Left hindlimb (tissue), 1 donor: ENCODE measurements around the gene ADAMTS15.
A peak's percentile ranks its signal among the peaks of the same experiment; 100 is the strongest.

Experiments
- DNase-seq: peaks from one replicate; pipeline ENCODE4 v3.0.0-alpha.2; 2018

ADAMTS15 gene

DNA sequence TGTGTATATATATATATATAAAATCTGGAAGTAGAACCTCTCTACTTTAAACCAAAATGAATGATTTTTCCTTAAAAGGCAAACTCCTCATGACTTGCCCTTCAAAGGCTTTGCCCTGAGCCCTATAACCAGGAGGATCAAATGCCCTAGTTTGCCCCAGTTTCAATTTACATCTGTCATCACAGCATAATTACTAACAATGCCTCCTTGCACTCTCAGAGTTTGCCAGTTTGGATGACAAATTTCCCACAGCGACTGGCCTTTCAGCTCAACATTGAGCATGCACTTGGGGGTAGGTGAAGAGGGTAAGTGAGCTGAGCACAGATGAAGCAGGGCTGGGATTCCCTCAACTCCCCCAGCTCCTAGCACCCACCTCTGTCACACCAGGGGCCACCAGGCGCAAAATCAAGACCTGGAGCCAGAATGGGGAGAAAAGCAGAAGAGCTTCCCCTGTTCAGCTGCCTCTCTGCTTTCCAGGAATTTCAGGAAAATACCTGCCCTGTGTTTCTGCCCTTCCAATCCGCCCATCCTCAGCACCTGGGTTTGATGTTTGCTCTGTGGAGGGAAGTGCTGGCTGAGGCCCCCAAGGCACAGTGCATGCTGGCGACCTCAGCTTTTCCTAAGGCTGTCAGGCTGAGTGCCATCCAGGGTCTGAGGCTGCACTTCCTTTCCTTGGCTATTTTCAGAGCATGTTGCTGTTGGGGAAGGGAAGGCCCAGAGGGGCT, 67.5 kb downstream of the ADAMTS15 start:
- no peak for DNase-seq

DNA sequence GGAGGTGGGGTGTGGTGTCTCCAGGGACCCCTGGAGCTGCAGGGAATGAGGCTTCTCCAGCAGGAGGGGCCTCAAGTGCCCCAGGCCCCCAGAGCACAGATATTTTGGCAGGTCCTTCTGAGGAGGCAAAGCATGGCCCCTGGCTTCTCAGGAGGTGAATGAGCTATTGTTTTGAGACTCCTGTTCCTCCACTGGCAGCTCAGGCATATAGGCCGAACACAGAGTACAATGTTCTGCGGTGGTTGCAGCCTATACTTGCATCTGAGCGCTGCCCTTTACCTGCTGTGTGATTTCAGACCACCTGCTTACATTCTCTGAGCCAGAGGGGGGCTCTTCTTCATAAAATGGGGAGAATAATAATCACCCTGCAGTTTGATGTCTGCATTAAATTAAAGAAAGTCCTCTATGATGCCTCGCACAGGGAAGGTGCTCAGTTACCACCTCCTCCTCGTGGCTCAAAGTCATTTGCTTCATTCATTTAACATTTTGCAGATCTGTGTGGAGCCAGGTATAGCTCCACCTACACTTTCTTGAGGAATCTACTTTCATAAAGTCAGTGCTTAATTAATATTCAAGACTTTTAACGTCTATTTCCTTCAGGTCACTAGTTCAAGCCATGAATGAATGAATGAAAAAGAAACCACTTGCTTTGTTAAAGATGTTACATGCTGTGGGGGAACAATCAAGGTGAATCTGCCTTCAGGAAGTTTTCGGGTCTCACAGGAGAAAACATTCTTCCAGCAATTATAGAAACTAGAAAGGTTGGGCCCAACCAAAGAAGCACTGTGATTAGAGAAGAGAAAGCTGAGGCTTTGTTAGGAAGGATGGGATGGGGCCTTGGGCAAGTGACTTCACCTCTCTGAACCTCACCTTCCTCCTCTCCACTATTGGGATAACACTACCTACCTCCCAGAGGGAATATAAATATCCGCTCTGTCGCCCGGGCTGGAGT, 68.4 kb downstream of the ADAMTS15 start:
- DNase-seq, result no peak

DNA sequence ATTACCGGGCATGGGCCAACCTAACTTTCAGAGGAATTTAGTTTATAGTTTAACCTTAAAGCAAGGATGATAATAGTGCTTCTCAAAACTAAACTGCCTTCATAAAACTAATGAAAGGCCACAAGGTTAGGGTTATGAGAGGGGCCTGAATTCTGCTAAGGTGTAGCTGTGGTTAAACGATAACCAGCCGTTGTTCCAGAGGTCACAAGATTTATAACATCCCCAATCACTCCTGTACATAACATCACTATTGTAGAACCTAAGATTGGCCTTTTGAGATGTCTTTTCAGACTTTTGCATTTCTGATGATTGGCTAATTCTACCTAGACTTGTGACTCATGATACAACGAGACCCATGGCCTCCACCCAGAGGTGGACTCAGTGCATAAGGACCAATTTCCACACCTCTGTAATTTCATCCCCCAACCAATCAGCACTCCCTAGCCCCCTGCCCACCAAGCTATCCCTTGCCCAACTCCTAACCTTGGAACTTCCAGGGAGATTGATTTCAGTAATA, 69.8 kb downstream of the ADAMTS15 start:
- DNase-seq, result no peak

DNA sequence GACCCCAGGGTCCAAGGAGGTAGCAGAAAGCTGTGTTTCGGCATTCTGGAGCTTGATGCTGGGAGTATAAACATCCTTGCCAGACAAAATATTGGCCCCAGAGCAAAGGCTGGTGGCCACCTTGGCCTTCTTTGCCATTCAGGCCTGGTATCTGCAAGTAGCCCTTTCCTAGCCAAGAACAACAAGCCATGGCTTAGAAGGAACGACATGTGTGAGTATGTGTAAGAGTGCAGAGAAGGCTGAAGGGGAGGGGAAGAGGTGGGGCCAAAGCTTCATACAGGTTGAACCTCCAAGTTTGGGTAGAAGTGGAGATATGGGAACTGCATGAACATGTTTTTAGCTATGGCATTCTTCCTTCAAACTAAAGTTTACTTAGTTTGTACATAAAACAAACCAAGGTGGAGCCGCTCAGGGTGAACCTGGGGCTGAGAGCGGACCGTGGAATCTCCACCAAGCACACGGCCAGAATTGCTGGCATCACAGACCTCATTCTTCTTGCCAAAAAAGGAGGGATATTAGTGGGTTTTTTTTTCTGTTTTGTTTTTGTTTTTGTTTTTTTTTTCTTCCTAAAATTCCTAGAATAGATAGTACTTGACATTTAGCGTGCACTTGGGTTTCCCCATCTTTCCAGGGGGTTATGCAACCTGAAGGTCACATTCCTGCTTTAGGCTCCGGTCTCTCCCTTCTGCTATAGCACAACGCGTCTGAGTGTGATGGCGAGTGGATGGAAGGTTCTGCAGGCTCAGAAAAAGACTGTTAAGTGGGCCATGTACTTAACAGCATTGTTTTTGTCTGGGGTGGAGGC, 70.9 kb downstream of the ADAMTS15 start:
- no peak for DNase-seq

DNA sequence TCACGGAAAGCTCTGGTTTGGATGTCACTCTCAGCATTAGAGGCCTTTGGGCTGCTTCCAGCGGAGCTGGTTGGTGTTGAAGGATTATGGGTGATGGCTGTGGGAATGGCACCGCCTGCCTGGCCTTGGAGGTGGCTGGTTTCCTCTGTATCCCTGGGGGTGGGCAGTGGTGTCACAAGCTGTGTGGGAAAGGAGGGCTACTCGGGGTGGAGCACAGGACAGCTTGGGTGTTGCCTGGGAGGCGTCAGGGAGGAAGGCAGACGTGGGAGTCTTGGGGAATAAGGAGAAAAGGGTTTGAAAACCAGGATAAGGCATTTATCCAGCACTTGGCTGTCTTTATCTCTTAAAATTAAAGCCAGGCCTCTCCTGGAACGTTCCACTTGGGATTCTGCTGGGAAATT, 71.8 kb downstream of the ADAMTS15 start:
- DNase-seq, result no peak

DNA sequence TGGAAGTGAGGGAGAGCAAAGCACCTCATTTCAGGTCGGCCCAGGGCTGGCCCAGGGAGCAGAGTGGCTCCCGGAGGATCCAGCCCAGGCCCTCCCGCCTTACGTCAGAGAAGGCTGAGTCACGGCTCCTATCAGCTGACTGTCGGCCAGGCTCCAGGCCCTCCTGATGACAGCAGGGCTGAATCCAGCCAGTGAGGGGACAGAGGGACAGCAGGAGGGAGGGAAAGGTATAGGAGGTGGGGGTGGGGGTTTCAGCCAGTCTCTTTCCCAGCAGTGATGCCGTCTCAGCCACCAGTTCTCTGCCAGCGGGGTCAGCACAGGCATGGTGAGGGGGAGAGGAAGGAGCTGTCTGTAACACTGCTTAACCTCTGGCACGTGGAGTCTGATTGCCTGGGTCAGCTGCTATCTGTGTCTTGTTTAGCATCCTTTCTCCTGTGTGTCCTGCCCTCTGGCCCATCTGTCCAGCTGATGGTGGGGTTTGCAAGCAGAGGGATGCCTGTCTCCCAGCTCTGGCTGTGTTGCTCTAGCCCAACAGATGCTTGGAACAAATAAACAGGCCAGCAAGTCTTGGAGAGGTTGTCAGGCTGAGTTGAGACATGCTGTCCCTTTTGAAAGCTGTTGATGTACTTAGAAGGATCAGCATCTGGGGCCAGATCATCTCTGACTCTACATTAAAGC, 74.0 kb downstream of the ADAMTS15 start:
- peak; percentile 78 for DNase-seq

DNA sequence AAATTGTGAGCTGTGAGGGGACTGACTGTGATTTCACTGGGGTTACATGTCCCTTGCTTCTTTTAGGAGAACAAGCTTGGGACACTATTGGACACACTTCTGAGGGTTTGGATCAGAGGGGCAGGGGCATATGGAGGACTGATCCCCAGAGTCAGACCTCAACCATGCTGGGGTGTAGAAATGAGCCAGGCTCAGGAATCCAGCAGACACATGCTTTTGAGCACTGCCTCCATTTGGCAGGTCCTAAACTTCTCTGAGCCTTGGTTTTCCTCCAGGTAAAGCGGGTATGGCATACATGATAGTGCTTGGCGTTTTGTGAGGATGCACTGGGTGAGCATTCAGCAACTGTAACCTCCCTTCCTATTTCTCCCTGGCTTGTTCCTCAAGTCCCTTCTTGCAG, 74.7 kb downstream of the ADAMTS15 start:
- no peak for DNase-seq

DNA sequence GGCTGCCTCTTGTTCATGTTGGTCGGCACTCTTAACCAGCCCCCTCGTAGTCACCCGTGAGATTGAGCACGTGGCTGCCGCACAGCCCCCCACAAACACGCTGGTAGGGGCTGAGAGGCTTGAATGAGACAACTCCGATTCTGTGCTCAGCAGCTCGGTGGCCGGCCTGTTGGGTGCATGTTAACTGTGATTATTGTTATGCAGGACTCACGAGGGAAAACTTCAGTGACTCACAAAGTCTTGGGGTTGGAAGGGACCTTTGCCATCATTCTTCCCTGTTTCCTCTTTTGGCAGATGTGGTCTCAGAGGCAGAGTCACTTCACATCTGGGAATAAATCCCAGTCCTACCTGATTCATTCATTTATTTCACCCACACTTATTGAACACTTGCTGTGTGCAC, 75.2 kb downstream of the ADAMTS15 start:
- DNase-seq, result no peak

DNA sequence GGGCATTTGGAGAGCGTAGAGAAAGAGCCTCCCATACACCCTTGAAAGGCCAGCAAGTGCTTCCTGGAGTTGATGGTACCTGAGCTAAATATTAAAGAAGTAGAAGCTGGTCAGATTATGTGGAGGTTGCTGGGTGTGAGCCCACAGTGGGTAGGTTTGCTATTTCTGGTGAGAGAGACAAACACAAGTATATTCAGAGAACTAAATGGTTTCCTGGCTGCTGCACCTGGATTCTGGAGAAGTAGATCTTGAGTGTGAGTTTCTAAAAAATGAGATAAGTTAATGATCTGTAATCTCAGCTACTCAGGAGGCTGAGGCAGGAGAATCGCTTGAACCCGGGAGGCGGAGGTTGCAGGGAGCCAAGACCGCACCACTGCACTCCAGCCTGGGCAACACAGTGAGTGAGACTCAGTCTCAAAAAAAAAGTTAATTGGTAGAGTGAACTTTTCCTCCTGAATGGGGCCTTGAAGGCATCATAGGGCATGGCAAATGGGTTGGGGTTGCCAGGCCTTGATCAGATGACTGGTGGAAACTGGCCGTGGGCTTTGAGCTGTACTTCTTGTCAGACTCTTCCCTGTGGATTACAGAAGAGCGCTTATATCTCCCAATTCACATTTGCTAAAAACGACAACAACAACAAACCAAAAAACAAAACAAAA, 75.8 kb downstream of the ADAMTS15 start:
- DNase-seq, result no peak

DNA sequence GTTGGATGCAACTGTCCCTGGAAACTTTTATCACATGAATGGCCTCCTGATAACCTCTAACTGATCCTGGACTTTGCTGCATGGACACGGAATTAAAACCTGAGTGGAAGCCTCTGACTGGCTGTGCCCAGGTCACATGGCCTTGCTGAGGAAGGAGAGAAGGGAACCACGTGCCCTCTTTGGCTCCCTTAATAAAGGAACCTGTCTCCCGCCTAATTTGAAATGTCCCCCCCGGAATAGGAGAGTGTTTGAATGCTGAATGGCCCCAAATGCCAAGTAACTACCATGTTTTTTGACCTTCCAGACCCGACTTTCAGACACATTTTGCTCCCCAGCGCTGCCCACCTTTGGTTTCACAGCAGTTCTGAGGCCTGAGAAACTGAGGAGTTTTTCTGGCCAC, 76.9 kb downstream of the ADAMTS15 start:
- DNase-seq, result no peak
